GM19467 (cell line): ENCODE results near the gene STAM.

Experiments
- ATAC-seq: cut with Tn5 transposase; IDR thresholded peaks from one replicate; pipeline ENCODE4 v1.9.1; 2021; ENCODE audit warnings: mild to moderate bottlenecking, moderate library complexity; ENCODE audit not compliant: unreplicated experiment

STAM gene

GRCh38 chr10:17673471-17674061, 29.6 kb downstream of the STAM start:
- ATAC-seq = no peak

- ATAC-seq = no peak
These were observed 30.6 kb downstream of the STAM start for GRCh38 chr10:17674566-17674965.

GRCh38 chr10:17675638-17676037, 31.7 kb downstream of the STAM start:
- no peak for ATAC-seq

GRCh38 chr10:17676919-17677318, 33.0 kb downstream of the STAM start:
- no peak for ATAC-seq

- no peak for ATAC-seq
These were observed 38.4 kb downstream of the STAM start for GRCh38 chr10:17682236-17682946.

GRCh38 chr10:17683541-17683940, 39.6 kb downstream of the STAM start:
- no peak for ATAC-seq

GRCh38 chr10:17684537-17684936, 40.6 kb downstream of the STAM start:
- peak; percentile 52 for ATAC-seq

GRCh38 chr10:17685233-17685840, 41.4 kb downstream of the STAM start:
- peak; percentile 53 for ATAC-seq

GRCh38 chr10:17687117-17687831, 43.3 kb downstream of the STAM start:
- ATAC-seq = no peak

GRCh38 chr10:17689137-17689536, 45.2 kb downstream of the STAM start:
- no peak for ATAC-seq

GRCh38 chr10:17693009-17693408, 49.1 kb downstream of the STAM start:
- ATAC-seq = no peak

- no peak for ATAC-seq
These were observed 54.7 kb downstream of the STAM start for GRCh38 chr10:17698696-17699095.

- ATAC-seq = no peak
These were observed 57.4 kb downstream of the STAM start for GRCh38 chr10:17701301-17701700.

- ATAC-seq = no peak
These were observed 59.8 kb downstream of the STAM start for GRCh38 chr10:17703706-17704105.

GRCh38 chr10:17708821-17709220, 64.9 kb downstream of the STAM start:
- ATAC-seq = no peak

- no peak for ATAC-seq
These were observed 65.5 kb downstream of the STAM start for GRCh38 chr10:17709492-17709891.

- ATAC-seq = no peak
These were observed 66.2 kb downstream of the STAM start for GRCh38 chr10:17710181-17710580.

GRCh38 chr10:17712053-17712452, 68.1 kb downstream of the STAM start:
- ATAC-seq = no peak

- no peak for ATAC-seq
These were observed 68.9 kb downstream of the STAM start for GRCh38 chr10:17712717-17713471.

- no peak for ATAC-seq
These were observed 69.8 kb downstream of the STAM start for GRCh38 chr10:17713758-17714157.

GRCh38 chr10:17716161-17716560, 72.2 kb downstream of the STAM start:
- no peak for ATAC-seq
